OCI-LY1 (cell line): ENCODE results near the gene SLC25A31.

Source experiments
- H2AFZ ChIP-seq: fragments of 200-600 bp; sonication (generic), shearing (Covaris generic); 2 replicates; pipeline ENCODE4 v1.6.0; 2014; ENCODE audit warnings: antibody characterized with exemption, mild to moderate bottlenecking, low read length
- H3F3A ChIP-seq: fragments of 200-600 bp; sonication (generic), shearing (Covaris generic); 2 replicates; pipeline ENCODE4 v1.6.0; 2014; ENCODE audit warnings: mild to moderate bottlenecking, antibody characterized with exemption, low read length, moderate library complexity; ENCODE audit not compliant: insufficient read depth
- H3K27ac ChIP-seq: fragments of 200-600 bp; sonication (generic); 2 replicates; pipeline ENCODE4 v1.5.1; 2014; ENCODE audit warnings: low read length, mixed run types, mild to moderate bottlenecking, low read depth; ENCODE audit not compliant: poor library complexity, severe bottlenecking
- H3K27me3 ChIP-seq: fragments of 200-600 bp; sonication (generic); 2 replicates; pipeline ENCODE4 v1.6.0; 2014; ENCODE audit warnings: antibody characterized with exemption, mild to moderate bottlenecking, low read length, moderate library complexity; ENCODE audit not compliant: insufficient read depth
- H3K36me3 ChIP-seq: fragments of 200-600 bp; sonication (generic); 2 replicates; pipeline ENCODE4 v1.6.1; 2014; ENCODE audit warnings: mild to moderate bottlenecking, antibody characterized with exemption, low read length, moderate library complexity, mixed read lengths; ENCODE audit not compliant: insufficient read depth
- H3K4me1 ChIP-seq: fragments of 200-600 bp; sonication (generic); 2 replicates; pipeline ENCODE4 v1.5.1; 2014; ENCODE audit warnings: mild to moderate bottlenecking, low read length, moderate library complexity; ENCODE audit not compliant: insufficient read depth, severe bottlenecking
- H3K4me2 ChIP-seq: fragments of 200-600 bp; sonication (generic), shearing (Covaris generic); 2 replicates; pipeline ENCODE4 v1.6.1; 2014; ENCODE audit warnings: low read length
- H3K4me3 ChIP-seq: fragments of 200-600 bp; sonication (generic); 2 replicates; pipeline ENCODE4 v1.5.1; 2014; ENCODE audit warnings: low read length, low read depth, mild to moderate bottlenecking, mixed read lengths; ENCODE audit not compliant: poor library complexity, severe bottlenecking
- H3K79me2 ChIP-seq: fragments of 200-600 bp; shearing (Covaris generic); 2 replicates; pipeline ENCODE4 v1.6.1; 2016; ENCODE audit warnings: mixed run types, low read length, mixed read lengths; ENCODE audit not compliant: insufficient read depth
- H3K9ac ChIP-seq: fragments of 200-600 bp; sonication (generic), shearing (Covaris generic); 2 replicates; pipeline ENCODE4 v1.6.1; 2014; ENCODE audit warnings: mild to moderate bottlenecking, low read length, mixed read lengths
- H3K9me2 ChIP-seq: fragments of 200-600 bp; sonication (generic), shearing (Covaris generic); 2 replicates; pipeline ENCODE4 v1.6.1; 2014; ENCODE audit warnings: low read depth, mild to moderate bottlenecking, low read length, mixed read lengths
- H3K9me3 ChIP-seq: fragments of 200-600 bp; shearing (Covaris generic); 2 replicates; pipeline ENCODE4 v1.6.1; 2014; ENCODE audit warnings: low read length, mixed read lengths
- H4K20me1 ChIP-seq: fragments of 200-600 bp; sonication (generic), shearing (Covaris generic); 2 replicates; pipeline ENCODE4 v1.6.0; 2016; ENCODE audit warnings: mild to moderate bottlenecking, low read length; ENCODE audit not compliant: insufficient read depth
- CTCF ChIP-seq: fragments of 200-600 bp; sonication (generic), shearing (Covaris generic); IDR thresholded peaks from 2 replicates; pipeline ENCODE4 v1.5.1; 2017; ENCODE audit warnings: mild to moderate bottlenecking, antibody characterized with exemption, low read length, moderate library complexity, mixed read lengths
- EZH2 ChIP-seq: fragments of 200-600 bp; sonication (generic), shearing (Covaris generic); IDR thresholded peaks from 2 replicates; pipeline ENCODE4 v1.8.0; 2017; ENCODE audit warnings: borderline replicate concordance, mixed run types, mild to moderate bottlenecking, antibody characterized with exemption, low read length, moderate library complexity, mixed read lengths

Gene SLC25A31

GRCh38 chr4:127791391-127791790, 61.2 kb downstream of the SLC25A31 start:
- Histone ChIP-seq H3K9ac (no peak overlapping the region), H3F3A (no peaks in the 10 kb centered on the region), H3K9me3 (no peaks in the 10 kb centered on the region), H3K36me3 (no peaks in the 10 kb centered on the region), H3K79me2 (no peaks in the 10 kb centered on the region; the same call in 1 of the 2 replicates), H4K20me1 (no peaks in the 10 kb centered on the region), H2AFZ (no peak overlapping the region), H3K27ac (no peak overlapping the region), H3K4me3 (no peak overlapping the region), H3K4me2 (no peak overlapping the region), H3K9me2 (no peaks in the 10 kb centered on the region), H3K4me1 (no peaks in the 10 kb centered on the region), H3K27me3 (no peaks in the 10 kb centered on the region)
- TF ChIP-seq EZH2 (no peak), CTCF (no peak)

GRCh38 chr4:127793528-127793927, 63.3 kb downstream of the SLC25A31 start:
- no peaks in the 10 kb centered on the region for H3K27me3 ChIP-seq
- no peak overlapping the region for H2AFZ ChIP-seq
- no peak overlapping the region for H3K9ac ChIP-seq
- H3K4me2 ChIP-seq = no peak overlapping the region
- H3K79me2 ChIP-seq = no peaks in the 10 kb centered on the region; the same call in 1 of the 2 replicates
- no peaks in the 10 kb centered on the region for H3K4me1 ChIP-seq
- no peaks in the 10 kb centered on the region for H3K9me2 ChIP-seq
- H3K4me3 ChIP-seq = no peak overlapping the region
- H3K9me3 ChIP-seq = no peaks in the 10 kb centered on the region
- no peaks in the 10 kb centered on the region for H3K36me3 ChIP-seq
- H4K20me1 ChIP-seq = no peaks in the 10 kb centered on the region
- TF ChIP-seq EZH2 (no peak), CTCF (no peak)
- no peaks in the 10 kb centered on the region for H3F3A ChIP-seq
- H3K27ac ChIP-seq = no peak overlapping the region

GRCh38 chr4:127799711-127800110, 69.5 kb downstream of the SLC25A31 start:
- H3K36me3 ChIP-seq = peaks cover 17% of the 10 kb centered on the region
- H3K4me2 ChIP-seq = no peak overlapping the region
- H3K27ac ChIP-seq = no peak overlapping the region

More at GRCh38 chr4:127799711-127800110, 69.5 kb downstream of the SLC25A31 start:
- Histone ChIP-seq H3K4me1 (no peaks in the 10 kb centered on the region), H3K9me3 (no peaks in the 10 kb centered on the region), H2AFZ (no peak overlapping the region), H3F3A (no peaks in the 10 kb centered on the region), H3K4me3 (no peak overlapping the region), H3K27me3 (no peaks in the 10 kb centered on the region), H3K79me2 (no peaks in the 10 kb centered on the region; the same call in 1 of the 2 replicates), H3K9ac (no peak overlapping the region), H3K9me2 (no peaks in the 10 kb centered on the region), H4K20me1 (no peaks in the 10 kb centered on the region)
- no peak for TF ChIP-seq CTCF
